ENCODE results near the gene LBHD2. TPM values are rescaled to one million over a fixed set of nuclear protein-coding genes. Genes with fewer than 3 reads are reported as not detected.
A peak's percentile ranks its signal among the peaks of the same experiment; 100 is the strongest.

The LBHD2 gene
- total and polyA plus RNA-seq, 2 donors: 0.19 to 0.75 TPM

DNA sequence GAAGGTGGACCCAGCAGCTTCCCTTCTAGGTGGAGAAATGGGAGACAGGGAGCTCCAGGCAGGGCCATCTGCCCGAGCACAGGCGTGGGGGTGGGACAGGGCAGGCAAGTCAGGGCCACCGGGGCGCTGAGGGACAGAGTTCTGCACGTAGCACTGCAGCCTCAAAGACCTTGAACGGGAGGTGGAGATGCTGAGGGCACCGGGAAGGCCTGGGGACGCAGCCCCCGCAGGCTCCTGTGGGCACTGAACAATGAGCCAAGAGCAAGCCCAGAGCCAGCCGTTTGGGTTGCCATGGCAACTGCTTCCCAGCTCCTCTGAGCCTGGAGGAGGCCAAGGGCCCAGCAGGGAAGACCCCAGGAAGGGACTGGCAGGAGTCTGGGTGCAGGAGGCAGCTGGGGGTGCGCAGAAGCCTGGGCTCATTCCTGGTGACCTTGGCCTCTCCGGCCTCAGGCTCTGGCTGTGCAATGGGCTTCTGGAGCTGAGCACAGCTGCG lies 3.4 kb downstream of the LBHD2 start:
- Histone ChIP-seq H3K4me3 (ENCODE audit: low read length in 2 of 2) (no peak overlapping the region), H3K36me3 (ENCODE audit: control insufficient read depth in 2 of 2, insufficient read depth in 2 of 2, low read length in 1 of 2) (no peaks in the 10 kb centered on the region), H3K4me1 (ENCODE audit: control insufficient read depth in 2 of 2, insufficient read depth in 2 of 2, low read length in 2 of 2) (peaks cover 5 to 12% of the 10 kb centered on the region in 2 donors), H3K9me3 (ENCODE audit: control insufficient read depth in 2 of 2, insufficient read depth in 1 of 2, low read length in 1 of 2) (no peaks in the 10 kb centered on the region), H3K27me3 (ENCODE audit: control insufficient read depth in 2 of 2, insufficient read depth in 1 of 2, low read length in 1 of 2) (peaks cover 21 to 80% of the 10 kb centered on the region in 2 donors), H3K27ac (ENCODE audit: low read depth in 1 of 2, low read length in 1 of 2) (no peak overlapping the region)
- WGBS: 88% methylated on average over 13 of the region's 13 CpGs
- no peak for DNase-seq (ENCODE audit: low read depth in 6 of 9, low spot score in 9 of 9)

DNA sequence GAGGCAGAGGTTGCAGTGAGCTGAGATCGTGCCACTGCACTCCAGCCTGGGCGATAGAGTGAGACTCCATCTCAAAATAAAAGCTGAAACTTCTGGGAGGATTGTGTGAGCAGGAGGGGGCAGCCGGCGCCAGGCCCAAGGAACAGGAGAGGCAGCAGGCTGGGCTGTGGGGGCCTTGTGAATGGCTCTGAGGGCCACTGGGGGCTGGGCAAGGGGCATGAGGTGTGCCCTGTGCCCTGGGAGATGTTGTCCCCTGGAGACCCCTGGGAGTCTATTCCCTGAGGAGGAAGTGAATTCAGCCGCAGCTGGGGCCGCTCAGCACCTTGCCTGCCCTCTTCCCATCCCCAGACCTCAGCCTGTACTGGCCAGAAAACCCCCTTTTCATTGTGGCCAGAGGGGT lies 4.9 kb downstream of the LBHD2 start:
- WGBS: 95% methylated on average over 6 of the region's 6 CpGs
- peaks cover 15 to 73% of the 10 kb centered on the region in 2 donors for H3K27me3 ChIP-seq (ENCODE audit: control insufficient read depth in 2 of 2, insufficient read depth in 1 of 2, low read length in 1 of 2)
- no peaks in the 10 kb centered on the region for H3K9me3 ChIP-seq (ENCODE audit: control insufficient read depth in 2 of 2, insufficient read depth in 1 of 2, low read length in 1 of 2)
- no peak for DNase-seq (ENCODE audit: low read depth in 6 of 9, low spot score in 9 of 9)
- peaks cover 5 to 18% of the 10 kb centered on the region in 2 donors for H3K4me1 ChIP-seq (ENCODE audit: control insufficient read depth in 2 of 2, insufficient read depth in 2 of 2, low read length in 2 of 2)
- no peaks in the 10 kb centered on the region for H3K36me3 ChIP-seq (ENCODE audit: control insufficient read depth in 2 of 2, insufficient read depth in 2 of 2, low read length in 1 of 2)
- no peak overlapping the region for H3K27ac ChIP-seq (ENCODE audit: low read depth in 1 of 2, low read length in 1 of 2)
- H3K4me3 ChIP-seq (ENCODE audit: low read length in 2 of 2): no peak overlapping the region

DNA sequence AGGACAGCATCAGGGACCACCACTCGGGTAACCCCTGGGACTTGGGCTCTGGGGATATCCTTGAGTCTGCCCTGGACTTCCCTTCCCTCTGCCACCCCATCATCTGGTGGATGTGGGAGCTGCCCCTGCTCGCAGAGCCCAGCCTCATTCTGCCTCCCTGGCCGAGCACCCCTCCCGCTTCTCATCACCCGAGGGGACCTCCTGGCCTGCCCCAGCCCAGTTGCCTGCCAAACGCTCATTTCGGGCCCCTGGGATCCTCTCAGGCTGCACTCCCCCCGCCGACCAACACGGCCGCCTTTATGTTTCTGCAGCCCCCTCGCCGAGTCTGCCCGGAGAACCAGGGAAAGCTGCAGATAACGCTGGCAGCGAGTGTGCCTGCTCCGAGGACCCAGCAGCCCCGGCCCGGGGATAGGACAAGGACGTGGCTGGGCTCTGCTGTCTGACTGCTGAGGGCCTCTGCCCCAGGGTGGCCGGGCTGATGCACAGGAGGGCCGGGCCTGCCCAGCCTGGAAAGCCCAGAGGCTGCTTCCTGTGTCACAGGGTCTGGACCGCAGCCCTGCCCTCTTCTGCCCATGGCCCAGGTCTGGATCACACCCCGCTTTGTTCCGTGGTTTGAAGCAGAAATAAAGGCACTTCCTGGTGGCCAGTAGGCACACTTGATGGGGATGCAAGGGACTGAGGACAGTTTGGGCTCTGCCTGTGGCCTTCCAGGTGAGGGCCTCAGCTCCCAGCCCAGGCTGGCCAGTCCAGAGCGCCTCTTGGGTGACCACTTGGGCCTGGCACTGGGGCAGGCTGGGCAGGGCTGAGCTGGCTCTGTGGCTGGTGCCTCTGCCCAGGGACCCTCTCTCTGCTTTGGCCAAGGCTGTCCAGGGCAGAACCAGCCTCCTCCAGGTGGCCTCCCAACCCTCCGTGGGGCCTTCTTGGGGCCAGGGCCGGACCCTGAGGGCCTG lies 5.7 kb downstream of the LBHD2 start:
- no peaks in the 10 kb centered on the region for H3K9me3 ChIP-seq (ENCODE audit: control insufficient read depth in 2 of 2, insufficient read depth in 1 of 2, low read length in 1 of 2)
- peaks cover 5 to 21% of the 10 kb centered on the region in 2 donors for H3K4me1 ChIP-seq (ENCODE audit: control insufficient read depth in 2 of 2, insufficient read depth in 2 of 2, low read length in 2 of 2)
- DNase-seq (ENCODE audit: low read depth in 6 of 9, low spot score in 9 of 9): no peak
- no peak overlapping the region for H3K4me3 ChIP-seq (ENCODE audit: low read length in 2 of 2)
- H3K27ac ChIP-seq (ENCODE audit: low read depth in 1 of 2, low read length in 1 of 2): no peak overlapping the region
- H3K36me3 ChIP-seq (ENCODE audit: control insufficient read depth in 2 of 2, insufficient read depth in 2 of 2, low read length in 1 of 2): no peaks in the 10 kb centered on the region
- H3K27me3 ChIP-seq (ENCODE audit: control insufficient read depth in 2 of 2, insufficient read depth in 1 of 2, low read length in 1 of 2): peaks cover 7 to 66% of the 10 kb centered on the region in 2 donors
- whole genome bisulfite sequencing: 95% methylated on average over 28 of the region's 28 CpGs

DNA sequence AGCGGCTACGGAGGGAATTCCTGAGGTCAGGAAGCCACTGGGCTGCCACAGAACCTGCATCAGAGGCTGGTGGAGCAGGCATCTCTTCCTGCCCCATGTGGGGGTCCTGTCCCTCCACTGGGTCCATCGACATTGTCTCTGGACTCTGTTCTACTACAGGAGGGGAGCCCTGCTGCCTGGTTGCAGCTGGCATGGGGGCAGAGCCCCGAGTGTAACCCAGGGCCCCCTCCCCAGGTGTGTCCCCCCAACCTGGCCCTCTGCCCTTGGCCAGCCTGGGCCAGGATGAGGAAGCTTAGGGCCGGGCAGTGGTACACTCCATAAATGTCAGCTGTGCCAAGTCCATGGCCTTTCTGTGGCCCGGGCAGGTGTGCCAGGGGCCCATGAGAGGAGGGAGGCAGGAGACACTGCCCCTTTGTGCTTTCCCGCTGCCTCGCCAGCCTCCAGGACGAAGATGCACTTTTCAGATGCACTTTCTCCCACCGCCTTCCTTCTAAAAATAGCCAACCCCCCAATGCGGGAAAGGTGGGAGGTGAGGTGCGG lies 6.5 kb downstream of the LBHD2 start:
- no peak for DNase-seq (ENCODE audit: low read depth in 6 of 9, low spot score in 9 of 9)
- Histone ChIP-seq H3K27me3 (ENCODE audit: control insufficient read depth in 2 of 2, insufficient read depth in 1 of 2, low read length in 1 of 2) (peaks cover 5 to 59% of the 10 kb centered on the region in 2 donors), H3K36me3 (ENCODE audit: control insufficient read depth in 2 of 2, insufficient read depth in 2 of 2, low read length in 1 of 2) (no peaks in the 10 kb centered on the region), H3K4me1 (ENCODE audit: control insufficient read depth in 2 of 2, insufficient read depth in 2 of 2, low read length in 2 of 2) (peaks cover 5 to 21% of the 10 kb centered on the region in 2 donors), H3K27ac (ENCODE audit: low read depth in 1 of 2, low read length in 1 of 2) (no peak overlapping the region), H3K9me3 (ENCODE audit: control insufficient read depth in 2 of 2, insufficient read depth in 1 of 2, low read length in 1 of 2) (no peaks in the 10 kb centered on the region), H3K4me3 (ENCODE audit: low read length in 2 of 2) (no peak overlapping the region)
- 79% methylated on average over 12 of the region's 12 CpGs for WGBS

DNA sequence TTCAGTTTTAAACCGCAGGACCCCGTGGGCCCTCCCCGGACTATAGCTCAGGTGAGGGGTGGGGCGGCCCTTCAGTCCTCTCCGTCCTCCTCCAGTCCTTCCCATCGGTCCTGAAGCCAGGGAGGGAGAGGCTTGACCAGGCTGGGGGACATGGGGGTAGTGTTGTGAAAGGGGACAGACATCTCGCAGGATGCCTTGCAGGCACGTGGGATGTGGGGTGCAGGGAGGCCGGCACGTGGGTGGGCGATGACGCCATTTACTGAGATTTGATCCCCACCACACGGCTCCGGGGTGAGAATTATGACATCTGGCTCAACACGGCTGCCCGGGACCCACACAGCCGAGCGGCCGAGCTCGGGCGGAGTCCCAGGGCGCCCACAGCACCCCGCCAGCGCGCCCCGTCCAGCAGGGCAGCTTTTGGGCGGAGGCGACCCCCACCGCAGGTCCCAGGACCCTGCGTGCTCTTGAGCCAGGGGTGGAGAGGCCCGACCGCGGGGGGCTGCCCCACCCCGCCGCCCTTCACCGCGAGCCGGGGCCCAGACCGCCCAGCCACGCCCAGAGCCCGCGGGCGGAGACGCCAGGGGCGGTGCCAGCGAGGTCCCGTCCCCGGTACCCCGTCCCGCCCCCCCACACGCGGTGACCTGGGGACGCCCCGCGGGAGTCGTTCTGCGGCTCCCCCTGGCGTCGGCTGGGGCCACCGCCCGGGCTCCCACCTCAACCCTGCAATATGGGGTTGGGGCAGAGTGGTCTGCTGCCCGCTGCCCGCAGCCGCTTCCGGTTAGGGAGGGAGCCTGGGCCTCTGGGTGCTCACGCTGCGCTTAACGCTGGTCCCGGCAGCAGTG lies 7.3 kb downstream of the LBHD2 start:
- Histone ChIP-seq H3K9me3 (ENCODE audit: control insufficient read depth in 2 of 2, insufficient read depth in 1 of 2, low read length in 1 of 2) (no peaks in the 10 kb centered on the region), H3K27me3 (ENCODE audit: control insufficient read depth in 2 of 2, insufficient read depth in 1 of 2, low read length in 1 of 2) (peaks cover 5 to 53% of the 10 kb centered on the region in 2 donors), H3K4me3 (ENCODE audit: low read length in 2 of 2) (peak overlapping the region in 1 of 2 donors; percentile 41), H3K36me3 (ENCODE audit: control insufficient read depth in 2 of 2, insufficient read depth in 2 of 2, low read length in 1 of 2) (no peaks in the 10 kb centered on the region), H3K27ac (ENCODE audit: low read depth in 1 of 2, low read length in 1 of 2) (peak overlapping the region in 1 of 2 donors; percentile 43), H3K4me1 (ENCODE audit: control insufficient read depth in 2 of 2, insufficient read depth in 2 of 2, low read length in 2 of 2) (peaks cover 5 to 21% of the 10 kb centered on the region in 2 donors)
- 7% methylated on average over 69 of the region's 69 CpGs for WGBS
- peak in 5 of 9 donors; percentile 36 to 65 (median 50) for DNase-seq (ENCODE audit: low read depth in 6 of 9, low spot score in 9 of 9)

DNA sequence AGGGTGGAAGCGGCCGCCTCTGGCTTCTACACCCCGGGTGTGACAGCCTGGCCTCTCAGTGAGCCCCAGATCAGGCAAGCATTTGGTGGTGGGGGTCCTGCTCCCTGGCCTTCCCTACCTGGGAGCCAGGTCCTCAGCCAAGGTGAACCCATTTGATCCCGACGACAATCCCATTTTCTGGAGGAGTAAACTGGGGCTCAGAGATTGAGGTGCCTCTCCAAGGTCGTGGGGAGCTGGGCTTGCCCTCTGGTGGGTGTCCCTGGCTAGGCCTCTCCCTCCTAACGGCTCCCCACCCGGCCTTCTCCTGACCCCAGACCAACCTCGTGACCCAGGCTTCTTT lies 7.8 kb downstream of the LBHD2 start:
- H3K27ac ChIP-seq (ENCODE audit: low read depth in 1 of 2, low read length in 1 of 2): no peak overlapping the region
- H3K27me3 ChIP-seq (ENCODE audit: control insufficient read depth in 2 of 2, insufficient read depth in 1 of 2, low read length in 1 of 2): peaks cover 5 to 55% of the 10 kb centered on the region in 2 donors
- WGBS: 60% methylated on average over 9 of the region's 9 CpGs
- H3K36me3 ChIP-seq (ENCODE audit: control insufficient read depth in 2 of 2, insufficient read depth in 2 of 2, low read length in 1 of 2): no peaks in the 10 kb centered on the region
- DNase-seq (ENCODE audit: low read depth in 6 of 9, low spot score in 9 of 9): no peak
- no peak overlapping the region for H3K4me3 ChIP-seq (ENCODE audit: low read length in 2 of 2)
- no peaks in the 10 kb centered on the region for H3K9me3 ChIP-seq (ENCODE audit: control insufficient read depth in 2 of 2, insufficient read depth in 1 of 2, low read length in 1 of 2)
- H3K4me1 ChIP-seq (ENCODE audit: control insufficient read depth in 2 of 2, insufficient read depth in 2 of 2, low read length in 2 of 2): peaks cover 5 to 21% of the 10 kb centered on the region in 2 donors

DNA sequence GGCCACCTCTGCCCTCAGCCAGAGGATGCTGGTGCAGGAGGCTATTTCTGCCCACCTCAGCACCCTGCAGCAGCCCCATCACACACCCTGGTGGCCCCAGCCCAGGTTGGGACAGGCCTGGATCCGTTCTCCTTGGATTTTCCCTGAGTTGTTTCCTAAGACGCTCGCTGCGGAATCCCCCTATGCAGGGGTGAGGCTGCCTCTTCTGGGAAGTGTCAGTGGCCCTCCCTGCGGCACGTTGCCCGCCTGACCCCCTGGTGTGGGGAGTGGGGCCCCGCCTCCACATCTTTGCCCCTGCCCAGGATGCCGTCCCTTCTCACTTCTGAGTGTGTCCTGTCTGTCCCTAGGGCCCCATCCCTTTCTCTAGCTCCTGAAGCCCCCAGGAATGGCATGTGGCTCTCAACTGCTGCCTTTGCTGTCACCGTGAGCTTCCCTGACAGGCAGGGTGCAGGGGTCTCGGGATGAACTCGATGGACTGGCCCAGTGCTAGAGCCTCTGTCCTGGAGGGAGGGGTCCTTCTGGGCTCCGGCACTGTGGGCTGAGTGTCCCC lies 9.9 kb downstream of the LBHD2 start:
- WGBS: 94% methylated on average over 13 of the region's 13 CpGs
- no peaks in the 10 kb centered on the region for H3K36me3 ChIP-seq (ENCODE audit: control insufficient read depth in 2 of 2, insufficient read depth in 2 of 2, low read length in 1 of 2)
- no peak overlapping the region for H3K4me3 ChIP-seq (ENCODE audit: low read length in 2 of 2)
- H3K27ac ChIP-seq (ENCODE audit: low read depth in 1 of 2, low read length in 1 of 2): peak overlapping the region; percentile 78 to 88
- H3K9me3 ChIP-seq (ENCODE audit: control insufficient read depth in 2 of 2, insufficient read depth in 1 of 2, low read length in 1 of 2): no peaks in the 10 kb centered on the region
- no peak for DNase-seq (ENCODE audit: low read depth in 6 of 9, low spot score in 9 of 9)
- H3K27me3 ChIP-seq (ENCODE audit: control insufficient read depth in 2 of 2, insufficient read depth in 1 of 2, low read length in 1 of 2): peaks cover 5 to 50% of the 10 kb centered on the region in 2 donors
- peaks cover 5 to 21% of the 10 kb centered on the region in 2 donors for H3K4me1 ChIP-seq (ENCODE audit: control insufficient read depth in 2 of 2, insufficient read depth in 2 of 2, low read length in 2 of 2)

DNA sequence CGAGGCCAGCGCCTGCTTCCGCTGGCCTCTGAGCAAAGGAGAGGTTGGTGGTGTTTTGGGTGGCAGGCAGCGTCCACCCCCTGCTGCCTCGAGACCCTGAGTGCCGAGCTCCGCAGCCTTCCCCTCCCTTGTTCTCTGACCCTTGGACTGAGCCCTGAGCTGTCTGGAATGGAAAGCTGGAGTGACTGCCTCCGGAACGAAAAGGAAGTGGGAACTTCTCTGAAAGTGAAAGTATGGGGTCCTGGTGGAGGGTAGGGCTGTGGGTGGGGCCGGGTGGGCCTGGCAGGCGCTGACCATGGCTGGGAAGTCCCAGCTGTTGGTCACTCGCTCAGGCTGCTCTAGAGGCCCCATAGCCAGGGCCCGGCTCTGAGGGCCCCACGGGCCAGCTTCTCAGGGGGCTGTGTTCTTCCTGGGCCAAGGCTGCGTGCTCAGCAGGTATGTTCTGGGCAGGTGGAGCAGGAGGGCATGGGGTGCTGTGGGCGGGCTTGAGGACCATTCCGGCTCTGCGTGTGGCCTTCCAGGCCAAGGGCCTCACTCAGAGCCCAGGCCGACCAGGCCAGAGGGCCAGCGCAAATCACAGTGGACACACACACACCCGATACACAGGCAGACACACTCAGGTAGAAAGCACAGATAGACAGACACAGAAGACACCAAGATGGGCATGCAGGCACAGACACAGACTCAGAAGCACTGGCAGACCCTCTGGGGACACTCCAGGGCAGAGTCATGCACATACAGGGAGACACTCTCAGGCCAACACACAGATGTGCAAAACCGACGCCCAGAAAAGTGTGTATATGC lies 10.6 kb downstream of the LBHD2 start, which contains the start of gene EXOC3L4:
Gene EXOC3L4, plus strand, starts transcription at position 320 of the 804 bp plus-strand sequence. CDS start 5,495 bp downstream, outside the sequence.
- Histone ChIP-seq H3K36me3 (ENCODE audit: control insufficient read depth in 2 of 2, insufficient read depth in 2 of 2, low read length in 1 of 2) (no peaks in the 10 kb centered on the region), H3K4me3 (ENCODE audit: low read length in 2 of 2) (peak within 1 kb of the TSS in 1 of 2 donors; percentile 22), H3K27me3 (ENCODE audit: control insufficient read depth in 2 of 2, insufficient read depth in 1 of 2, low read length in 1 of 2) (peaks cover 5 to 47% of the 10 kb centered on the region in 2 donors), H3K9me3 (ENCODE audit: control insufficient read depth in 2 of 2, insufficient read depth in 1 of 2, low read length in 1 of 2) (no peaks in the 10 kb centered on the region), H3K4me1 (ENCODE audit: control insufficient read depth in 2 of 2, insufficient read depth in 2 of 2, low read length in 2 of 2) (peaks cover 5 to 21% of the 10 kb centered on the region in 2 donors), H3K27ac (ENCODE audit: low read depth in 1 of 2, low read length in 1 of 2) (peak within 1 kb of the TSS; percentile 78 to 88)
- WGBS: 78% methylated on average over 23 of the region's 23 CpGs
- DNase-seq (ENCODE audit: low read depth in 6 of 9, low spot score in 9 of 9): no peak

All from thymus (tissue), 11 donors.